GM19438 (cell line): ENCODE measurements around the gene ABCB1.

ENCODE experiments used
- ATAC-seq: cut with Tn5 transposase; IDR thresholded peaks from one replicate; pipeline ENCODE4 v1.9.1; 2021; ENCODE audit warnings: low read depth; ENCODE audit not compliant: unreplicated experiment

Gene ABCB1

DNA sequence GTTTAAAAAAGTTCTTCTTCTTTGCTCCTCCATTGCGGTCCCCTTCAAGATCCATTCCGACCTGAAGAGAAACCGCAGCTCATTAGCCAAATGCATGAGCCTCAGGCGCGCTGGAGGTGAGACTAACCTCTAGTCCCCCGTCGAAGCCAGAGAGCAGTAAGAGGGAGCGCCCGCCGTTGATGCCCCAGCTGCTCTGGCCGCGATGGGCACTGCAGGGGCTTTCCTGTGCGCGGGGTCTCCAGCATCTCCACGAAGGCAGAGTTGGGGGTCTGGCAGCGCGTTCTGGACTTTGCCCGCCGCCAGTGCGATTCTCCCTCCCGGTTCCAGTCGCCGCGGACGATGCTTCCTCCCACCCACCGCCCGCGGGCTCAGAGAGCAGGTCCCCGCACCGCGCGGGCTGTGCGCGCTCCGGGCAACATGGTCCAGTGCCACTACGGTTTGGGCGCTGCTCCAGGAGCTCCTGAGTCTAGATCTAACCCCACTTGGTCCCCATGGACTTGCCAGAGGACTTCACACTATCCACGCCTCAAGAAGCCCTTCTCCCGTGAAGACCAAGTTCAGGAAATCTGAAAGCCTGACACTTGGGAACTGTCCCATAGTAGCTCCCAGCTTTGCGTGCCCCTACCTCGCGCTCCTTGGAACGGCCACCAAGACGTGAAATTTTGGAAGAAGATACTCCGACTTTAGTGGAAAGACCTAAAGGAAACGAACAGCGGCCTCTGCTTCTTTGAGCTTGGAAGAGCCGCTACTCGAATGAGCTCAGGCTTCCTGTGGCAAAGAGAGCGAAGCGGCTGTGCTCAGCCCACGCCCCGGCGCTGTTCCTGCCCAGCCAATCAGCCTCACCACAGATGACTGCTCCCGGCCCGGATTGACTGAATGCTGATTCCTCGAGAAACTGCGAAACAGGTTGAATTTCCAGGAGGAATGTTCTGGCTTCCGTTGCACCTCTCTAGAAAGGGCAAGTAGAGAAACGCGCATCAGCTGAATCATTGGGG lies at the start of gene ABCB1:
TSS of gene ABCB1 (minus strand) at position 755 of the 995 bp plus-strand sequence. CDS start at position 55, 700 bp downstream.
- peak; percentile 56 for ATAC-seq

DNA sequence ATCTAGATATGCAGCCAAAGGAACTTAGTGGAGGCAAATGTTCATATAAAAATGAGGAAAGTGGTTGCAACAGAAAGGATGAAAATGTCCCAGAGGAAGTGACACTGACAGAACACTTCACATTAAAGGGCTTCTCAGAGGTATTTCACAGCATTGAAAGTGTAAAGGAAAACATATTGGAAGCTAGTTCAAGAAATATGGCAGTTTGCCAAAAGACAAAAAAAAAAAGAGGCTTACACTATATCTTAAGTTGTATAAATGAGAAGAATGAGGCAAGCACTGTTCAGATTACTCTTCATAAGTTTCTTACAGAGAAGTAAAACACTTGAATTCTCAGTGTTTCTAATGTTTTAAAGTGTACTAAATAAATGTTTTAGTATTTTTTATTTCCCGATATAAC lies 47.6 kb upstream of the ABCB1 start:
- ATAC-seq = no peak

DNA sequence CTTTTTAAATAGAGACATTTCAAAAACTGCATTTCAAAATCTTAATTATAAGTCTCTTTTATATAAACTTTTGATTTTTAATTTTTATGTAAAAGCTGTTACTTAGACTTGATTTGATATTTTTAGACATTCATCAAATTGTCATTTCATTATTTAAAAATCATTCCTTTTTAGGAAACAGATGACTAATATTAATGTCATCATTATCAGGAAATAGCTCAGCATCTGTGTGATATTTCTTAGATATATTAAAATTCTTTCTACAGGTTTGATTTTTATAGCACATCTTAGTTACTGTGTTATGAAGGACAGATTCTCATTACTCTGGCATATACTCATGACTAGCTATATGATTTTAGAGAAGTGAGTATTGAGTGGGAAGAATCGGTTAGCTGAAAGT lies 44.8 kb upstream of the ABCB1 start:
- no peak for ATAC-seq

DNA sequence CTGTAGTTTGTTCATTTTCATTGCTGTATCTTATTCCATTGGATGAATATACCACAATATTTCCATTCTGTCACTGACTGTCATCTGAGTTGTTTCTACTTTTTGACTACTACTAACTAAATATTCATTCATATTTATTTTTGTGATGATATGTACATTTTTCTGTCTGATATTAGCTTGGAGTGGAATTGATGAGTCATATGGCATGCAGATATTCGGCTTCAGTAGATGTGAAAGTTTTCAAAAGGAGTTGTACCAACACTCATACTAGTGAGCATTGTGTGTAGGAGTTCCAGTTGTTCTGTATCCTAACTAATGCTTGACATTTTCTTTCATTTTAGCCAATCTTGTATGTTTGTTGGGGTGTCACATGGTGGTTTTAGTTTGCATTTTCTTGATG lies 35.2 kb upstream of the ABCB1 start:
- ATAC-seq = no peak

DNA sequence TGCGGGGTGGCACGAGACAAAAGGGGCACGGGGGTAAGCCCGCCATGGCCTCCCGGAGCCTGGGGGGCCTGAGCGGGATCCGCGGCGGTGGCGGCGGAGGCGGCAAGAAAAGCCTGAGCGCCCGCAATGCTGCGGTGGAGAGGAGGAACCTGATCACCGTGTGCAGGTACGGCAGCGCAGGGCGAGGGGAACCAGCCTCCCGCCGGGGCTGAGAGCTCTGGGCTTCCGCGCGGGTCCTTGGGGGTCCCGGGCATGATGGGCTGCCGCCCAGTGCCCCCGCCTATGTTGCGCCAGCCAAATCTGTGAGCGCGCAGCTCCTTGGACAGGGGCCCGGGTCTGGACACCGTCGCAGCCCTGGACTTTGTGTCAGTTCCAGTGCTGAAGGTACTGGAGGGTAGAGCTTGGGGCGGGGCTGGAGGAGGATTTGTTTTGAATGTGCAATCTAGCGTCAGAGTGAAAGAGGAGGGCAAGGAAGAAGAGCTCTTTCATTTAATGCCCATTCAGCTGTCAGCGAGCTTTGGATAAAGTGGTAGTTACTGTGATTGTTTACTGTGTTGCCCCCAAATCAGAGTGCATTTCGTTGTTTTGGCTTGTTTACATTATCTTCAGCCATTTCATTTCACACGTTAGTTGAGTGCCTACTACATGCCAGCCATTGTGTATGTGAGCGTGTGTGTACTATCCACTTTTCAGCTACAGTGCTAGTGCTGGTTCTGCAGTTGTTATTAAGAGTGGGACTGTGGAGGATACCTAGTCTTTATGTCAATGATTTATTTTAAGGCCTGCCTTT lies 28.3 kb upstream of the ABCB1 start:
- no peak for ATAC-seq

DNA sequence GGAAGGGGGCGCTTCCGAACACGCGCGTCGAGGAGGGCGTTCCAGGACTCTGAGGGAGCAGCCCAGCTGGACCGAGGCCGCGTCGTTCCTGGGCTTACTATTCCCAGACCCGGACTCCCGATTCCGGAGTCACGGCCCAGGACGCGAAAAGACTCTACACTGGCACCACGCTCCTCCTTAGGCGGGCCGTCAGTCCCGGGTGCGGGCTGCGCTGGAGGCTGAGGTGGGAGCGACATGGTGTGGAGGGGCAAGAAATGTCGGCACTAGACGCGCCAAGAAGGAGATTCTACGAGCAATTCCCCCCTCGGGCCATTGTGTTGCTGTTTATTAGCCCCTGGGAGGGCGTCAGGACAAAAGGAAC lies 26.9 kb upstream of the ABCB1 start:
- ATAC-seq = peak; percentile 32

- ATAC-seq = no peak
Observed at GRCh38 chr7:87625101-87625500, 24.4 kb upstream of the ABCB1 start.

- ATAC-seq = no peak
Observed at GRCh38 chr7:87624628-87625027, 23.9 kb upstream of the ABCB1 start.

DNA sequence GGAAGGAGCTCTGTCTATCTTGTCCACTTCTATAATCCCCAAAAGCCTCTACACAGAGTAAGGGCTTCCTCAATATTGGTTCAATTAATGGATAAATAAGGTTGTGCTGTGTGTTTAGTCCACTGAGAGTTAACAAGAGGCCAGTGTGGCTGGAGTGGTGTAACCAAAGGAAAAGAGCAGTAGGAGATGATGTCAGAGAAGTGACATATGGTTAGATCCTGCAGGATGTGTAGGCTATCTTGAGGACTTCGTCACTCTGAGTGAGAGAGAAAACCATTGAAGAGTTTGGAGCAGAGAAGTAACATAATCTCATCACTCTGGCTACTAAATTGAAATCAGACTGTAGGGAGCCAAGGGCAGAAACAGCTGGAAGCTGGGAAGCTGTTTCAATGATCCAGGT lies 14.5 kb upstream of the ABCB1 start:
- ATAC-seq = no peak

DNA sequence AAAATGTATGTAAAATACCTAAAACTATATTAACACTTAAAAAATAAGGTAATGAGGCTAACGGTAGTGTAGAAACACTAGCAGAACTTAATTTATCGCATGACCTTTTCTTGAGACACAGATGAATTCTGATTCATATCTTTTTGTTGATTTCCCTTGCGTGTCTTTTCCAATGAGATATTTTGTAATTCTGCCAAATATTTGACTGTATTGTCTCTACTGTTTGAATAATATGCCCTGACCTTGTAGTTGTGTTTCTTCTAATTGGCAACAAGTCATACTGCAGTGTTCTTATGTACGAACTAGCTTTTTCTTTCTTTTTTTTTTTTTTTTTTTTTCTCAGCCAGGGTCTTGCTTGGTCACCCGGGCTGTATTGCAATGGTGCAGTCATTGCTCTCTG lies 9.2 kb upstream of the ABCB1 start:
- no peak for ATAC-seq

GRCh38 chr7:87608431-87608830 lies 7.7 kb upstream of the ABCB1 start:
- ATAC-seq = no peak

DNA sequence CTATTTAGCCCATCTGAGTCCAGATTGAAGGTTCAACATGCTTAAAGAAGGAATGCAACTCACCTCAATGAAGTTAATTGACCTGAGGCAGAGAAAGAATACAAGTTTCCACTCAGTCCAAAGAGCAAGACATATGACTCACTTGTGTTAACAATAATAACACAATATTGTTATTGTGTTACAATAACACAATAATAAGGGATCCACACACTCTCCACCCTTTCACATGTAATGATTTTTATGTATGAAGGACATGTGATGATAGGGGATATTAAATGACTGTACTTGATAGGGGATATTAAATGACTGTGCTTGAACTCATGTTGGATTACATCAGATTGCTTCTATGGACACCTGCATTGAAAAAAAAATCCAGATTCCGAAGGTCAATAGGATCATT lies 3.6 kb upstream of the ABCB1 start:
- no peak for ATAC-seq

- peak; percentile 91 for ATAC-seq
Observed at GRCh38 chr7:87599336-87599735, 1.3 kb downstream of the ABCB1 start.

GRCh38 chr7:87598234-87599009 lies 2.3 kb downstream of the ABCB1 start:
- ATAC-seq = no peak

DNA sequence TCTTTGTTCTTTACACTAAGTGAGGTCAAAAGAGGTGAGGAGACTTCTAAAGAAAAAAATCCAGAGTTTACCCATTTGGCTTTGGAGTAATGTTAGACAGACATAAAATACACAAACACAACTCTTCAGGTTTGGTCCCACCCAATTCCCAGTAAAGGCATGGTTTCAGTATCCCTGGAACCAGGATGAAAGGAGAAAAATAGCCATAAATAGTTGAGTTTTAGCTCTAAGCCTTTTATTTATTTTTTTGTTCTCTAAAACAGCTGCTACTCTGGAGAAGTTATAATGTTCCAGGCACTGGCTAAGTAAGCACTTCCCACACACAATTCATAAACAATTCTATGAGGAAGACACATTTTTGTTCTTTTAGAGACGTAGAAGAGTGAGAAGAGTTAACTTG lies 4.0 kb downstream of the ABCB1 start:
- no peak for ATAC-seq

- no peak for ATAC-seq
Observed at GRCh38 chr7:87596136-87596535, 4.5 kb downstream of the ABCB1 start.

DNA sequence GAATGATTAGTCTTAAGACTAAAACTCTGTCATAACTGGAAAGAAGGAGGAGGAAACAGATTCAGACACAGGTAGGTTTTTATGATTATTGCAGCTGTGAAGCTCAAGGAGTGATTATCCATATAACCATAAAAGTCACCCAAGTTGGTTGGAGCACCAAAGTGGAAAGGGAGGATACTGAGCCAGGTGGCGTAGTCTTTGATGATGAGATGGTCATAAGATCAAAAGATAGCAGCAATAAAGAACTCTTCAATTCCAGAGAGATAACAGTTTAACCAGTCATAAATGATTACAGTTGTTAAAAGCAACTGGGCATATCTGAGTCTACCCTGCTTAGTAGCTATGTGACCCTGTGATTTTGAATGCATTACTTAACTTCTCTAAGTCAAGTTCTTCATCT lies 8.4 kb downstream of the ABCB1 start:
- ATAC-seq = no peak

- ATAC-seq = no peak
Observed at GRCh38 chr7:87591211-87591610, 9.5 kb downstream of the ABCB1 start.

- ATAC-seq = no peak
Observed at GRCh38 chr7:87590578-87590977, 10.1 kb downstream of the ABCB1 start.

DNA sequence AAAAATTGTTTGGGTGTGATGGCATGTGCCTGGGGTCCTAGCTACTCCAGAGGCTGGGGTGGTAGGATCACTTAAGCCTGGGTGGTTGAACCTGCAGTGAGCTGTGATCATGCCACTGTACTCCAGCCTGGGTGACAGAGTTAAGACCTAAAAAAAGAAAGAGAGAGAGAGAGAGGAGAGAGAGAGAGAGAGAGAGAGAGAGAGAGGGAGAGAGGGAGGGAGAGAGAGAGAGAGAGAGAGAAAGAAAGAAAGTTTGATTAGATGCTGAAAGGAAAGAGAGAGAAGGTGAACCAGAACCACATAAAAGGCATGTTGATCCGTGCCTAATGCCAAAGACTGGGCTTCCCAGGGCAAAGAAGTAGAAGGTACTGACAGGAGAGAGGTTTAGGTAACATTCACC lies 11.1 kb downstream of the ABCB1 start:
- ATAC-seq = no peak

GRCh38 chr7:87581723-87582122 lies 19.0 kb downstream of the ABCB1 start:
- no peak for ATAC-seq
